ENCODE measurements around the gene MPO.
A peak's percentile ranks its signal among the peaks of the same experiment; 100 is the strongest.

Gene MPO

DNA sequence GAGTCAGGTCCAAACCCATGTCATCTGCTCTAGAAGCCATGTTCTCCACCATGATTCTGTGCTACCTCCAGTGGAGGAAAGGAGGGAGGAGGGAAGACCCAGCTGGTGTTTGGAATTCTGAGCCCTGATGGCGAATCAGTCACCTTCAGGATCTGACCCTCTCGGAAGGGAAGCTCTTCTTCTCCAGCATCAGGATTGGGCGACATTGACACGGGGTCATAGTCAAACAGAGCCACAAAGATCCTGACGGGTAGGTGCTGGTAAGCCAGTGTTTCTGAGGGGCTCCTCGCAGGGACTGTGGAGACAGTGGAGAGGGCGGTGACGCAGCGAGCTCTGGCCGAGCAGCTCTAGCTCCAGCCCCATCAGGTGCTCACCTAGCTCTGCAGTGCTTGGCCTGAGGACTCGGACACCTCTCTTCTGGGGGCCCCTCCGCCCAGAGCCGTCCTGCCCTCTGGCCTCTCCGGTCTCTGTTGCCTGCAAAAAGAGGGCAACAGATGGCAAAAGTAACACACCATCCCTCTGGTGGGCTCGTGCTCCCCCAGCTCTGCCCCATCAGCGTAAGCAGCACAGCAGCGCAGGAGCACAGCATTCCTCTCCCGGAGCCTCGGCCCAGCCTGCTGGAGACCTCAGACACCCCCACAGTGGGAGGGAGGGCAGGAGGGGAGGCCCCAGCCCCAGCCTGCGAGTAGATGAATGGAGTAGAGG is 26.9 kb upstream of the MPO start:
- DNase-seq (ENCODE audit: low read depth, low spot score), result no peak

DNA sequence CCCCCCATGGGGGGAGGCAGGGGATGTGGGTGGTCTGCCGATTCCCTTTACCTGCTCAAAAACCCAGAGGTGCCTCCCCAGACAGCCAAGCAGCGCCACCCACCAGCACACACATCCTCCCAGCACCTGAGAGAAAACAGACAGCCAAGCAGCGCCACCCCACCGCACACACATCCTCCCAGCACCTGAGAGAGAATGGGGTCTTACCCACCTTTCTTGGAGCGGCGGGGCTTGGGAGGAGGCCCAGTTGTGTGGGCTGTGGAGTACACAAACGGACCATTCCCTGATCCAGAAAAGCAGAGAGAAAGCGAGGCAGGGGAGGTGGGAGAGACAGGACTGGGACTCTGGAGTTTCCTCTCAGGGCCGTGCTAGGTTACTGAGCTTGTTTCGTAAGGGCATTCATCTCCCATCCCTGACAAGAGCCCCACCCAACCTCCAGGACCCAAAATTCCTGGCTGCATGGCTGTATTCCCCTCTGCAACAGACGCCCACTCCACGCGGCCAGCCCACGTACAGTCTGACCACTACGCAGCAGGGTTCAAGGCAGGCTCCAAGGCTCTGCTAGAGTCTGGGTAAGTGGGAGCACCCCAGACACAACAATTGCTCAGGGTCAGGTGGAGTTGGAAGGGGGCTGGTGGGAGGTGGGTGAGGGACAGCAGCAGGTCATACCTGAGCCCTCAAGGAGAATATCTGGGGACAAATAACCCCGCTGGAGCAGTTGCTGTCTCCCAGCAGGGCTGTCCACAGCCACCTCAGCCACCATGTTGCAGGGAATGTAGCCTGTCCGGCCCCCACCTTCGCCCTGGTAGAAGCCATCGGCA is 25.6 kb upstream of the MPO start:
- no peak for DNase-seq (ENCODE audit: low read depth, low spot score)

DNA sequence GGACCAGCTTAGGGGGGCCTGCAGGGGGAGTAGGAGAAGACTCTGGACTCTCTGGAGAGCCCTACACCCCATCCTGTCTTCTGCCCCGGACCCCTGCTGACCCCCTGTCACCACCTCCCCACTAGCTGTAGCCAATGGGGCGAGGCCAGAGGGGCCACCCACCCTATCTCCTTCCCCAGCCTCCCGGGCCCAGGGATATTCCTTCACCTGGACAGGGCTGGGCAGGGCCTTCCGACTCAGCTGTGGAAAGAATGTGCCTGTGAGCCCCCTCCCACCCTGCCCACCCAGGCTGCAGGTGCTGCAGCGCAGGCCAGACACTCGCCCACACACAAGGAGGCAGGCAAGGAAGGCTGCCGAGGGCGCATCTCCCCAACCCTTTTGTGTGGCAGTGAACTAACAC is 24.9 kb upstream of the MPO start:
- DNase-seq (ENCODE audit: low read depth, low spot score), result no peak

DNA sequence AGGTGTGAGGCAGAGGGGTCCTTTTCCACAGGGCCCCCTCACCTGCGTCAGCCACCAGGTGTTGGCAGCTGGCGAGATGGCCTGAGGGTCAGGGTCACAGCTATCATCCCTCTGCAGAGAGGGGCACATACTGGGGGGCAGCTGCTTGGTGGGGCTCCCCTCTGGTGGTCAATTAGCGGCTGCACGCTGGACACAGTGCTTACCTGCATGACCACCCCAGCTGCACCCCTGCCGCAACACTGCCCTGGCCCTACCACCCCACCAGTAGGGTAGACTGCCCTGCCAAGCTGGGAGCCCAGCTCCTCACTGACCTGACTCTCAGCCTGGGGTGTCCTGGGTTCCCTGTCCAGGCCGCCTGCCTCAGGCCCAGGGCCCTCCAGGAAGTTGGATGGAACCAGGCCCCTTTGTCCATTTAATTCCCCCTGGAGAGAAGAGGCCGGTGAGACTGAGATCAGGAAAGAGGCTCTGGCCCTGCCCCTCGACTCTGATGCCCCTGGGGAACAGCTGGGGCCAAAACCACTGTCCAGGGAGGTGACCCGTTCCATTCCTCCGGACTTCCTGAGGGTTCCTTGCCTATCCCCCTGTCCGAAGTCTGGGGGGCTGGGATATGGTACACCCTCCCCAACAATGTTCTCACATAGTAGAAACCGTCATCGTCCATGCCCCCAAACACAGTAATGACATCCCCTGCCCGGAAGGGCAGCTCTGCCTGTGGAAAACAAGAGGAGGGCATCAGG is 24.2 kb upstream of the MPO start:
- DNase-seq (ENCODE audit: low read depth, low spot score), result no peak

DNA sequence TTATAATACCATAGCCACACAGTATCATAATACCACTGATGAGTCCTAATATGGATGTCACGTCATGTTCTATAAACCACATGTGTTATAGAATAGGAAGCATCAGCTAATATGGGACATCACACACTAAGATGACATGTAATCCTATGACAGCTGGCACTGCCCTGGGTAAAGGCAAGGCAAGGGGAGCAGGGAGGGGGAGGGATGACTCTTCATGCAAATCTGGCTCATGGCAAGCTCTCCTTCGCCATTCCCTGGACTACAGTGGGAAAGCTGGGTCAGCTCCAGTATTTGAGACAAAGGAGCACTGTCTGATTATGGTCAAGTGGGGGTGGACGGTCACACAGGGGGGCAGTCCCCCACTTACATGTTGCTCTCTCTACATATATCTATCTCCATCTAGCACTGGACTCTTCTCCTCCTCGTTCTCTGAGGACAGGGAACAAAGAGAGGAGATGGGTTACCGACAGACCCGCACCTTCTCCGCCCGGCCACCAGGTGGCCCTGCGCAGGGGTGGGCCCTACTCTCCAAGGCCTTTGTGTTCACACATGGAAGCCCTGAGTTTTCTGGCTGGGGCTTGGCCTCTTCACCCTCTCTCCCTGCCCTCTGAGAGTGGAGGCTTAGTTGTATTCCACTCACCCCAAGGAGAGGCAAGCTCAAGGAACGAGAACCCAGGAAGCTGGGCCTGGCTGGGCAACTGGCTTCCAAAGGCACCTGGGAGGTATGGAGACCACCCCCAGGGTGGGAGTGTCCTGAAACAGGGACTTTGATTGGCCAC is 23.4 kb upstream of the MPO start:
- DNase-seq (ENCODE audit: low read depth, low spot score), result peak; percentile 41

DNA sequence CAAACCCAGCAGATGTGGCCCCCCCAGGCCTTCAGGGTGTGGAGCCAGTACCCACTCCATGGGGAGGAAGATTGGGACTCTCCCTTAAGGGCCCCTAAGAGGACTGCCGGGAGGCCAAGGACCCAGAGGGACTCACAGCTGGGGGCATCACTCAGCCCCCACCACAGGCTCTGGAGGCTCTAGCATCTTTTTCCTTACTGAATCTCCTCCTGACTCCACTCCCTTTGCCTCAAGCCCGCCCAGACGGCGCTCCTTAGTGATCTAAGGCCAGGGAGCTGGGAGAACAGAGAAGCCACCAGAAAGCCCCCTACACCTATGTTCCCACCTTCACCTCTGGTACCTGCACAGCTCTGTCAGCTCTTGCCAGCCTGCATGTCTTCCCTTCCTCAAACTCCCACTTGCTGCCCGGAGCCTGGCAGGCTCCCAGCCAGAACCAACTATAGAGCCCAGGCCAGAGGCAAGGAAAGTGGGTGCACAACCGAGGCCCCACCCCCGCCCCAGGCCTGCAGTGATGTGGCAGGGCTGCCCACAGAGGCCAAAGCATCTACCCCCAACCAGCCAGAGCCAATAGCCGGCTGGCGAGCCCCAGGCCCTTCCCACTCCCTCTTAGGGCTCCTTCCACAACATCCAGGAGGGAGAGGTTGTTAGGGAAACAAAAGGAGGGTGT is 22.3 kb upstream of the MPO start:
- no peak for DNase-seq (ENCODE audit: low read depth, low spot score)

DNA sequence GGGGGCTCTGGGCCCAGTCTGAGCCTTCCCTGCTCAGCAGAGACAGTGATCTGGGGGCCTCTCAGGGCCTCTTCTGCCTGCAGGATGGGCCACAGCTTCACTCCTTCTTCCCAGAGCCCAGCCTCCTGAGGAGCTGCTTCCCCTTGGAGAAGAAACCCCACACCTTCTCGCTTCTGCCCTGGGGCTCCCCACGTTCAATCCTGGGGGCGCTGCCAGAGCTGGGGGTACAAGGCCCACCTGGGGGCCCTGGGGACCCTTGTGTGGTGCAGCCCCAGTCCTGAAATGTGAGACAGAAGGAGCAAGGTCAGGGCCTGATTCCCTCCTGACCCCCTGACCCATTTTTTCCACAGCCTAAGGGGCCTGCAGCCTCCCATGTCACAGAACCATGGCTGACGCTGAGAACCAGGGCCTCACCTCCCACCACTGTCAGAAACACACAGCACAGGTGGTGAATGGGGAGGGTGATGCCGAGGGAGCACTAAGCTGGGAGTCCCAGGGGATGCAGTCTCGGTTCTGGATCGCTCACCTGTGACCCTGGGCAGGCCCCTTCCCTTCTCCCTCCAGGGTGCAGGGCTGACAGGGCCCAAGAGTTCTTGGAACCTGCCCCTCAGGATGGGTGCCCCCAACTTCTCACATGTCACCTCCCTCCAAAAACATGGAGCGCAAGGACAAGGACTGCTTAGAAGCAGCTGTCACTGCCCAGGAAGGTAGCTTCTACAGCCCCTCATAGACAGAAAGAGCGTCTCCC is 21.6 kb upstream of the MPO start:
- no peak for DNase-seq (ENCODE audit: low read depth, low spot score)

DNA sequence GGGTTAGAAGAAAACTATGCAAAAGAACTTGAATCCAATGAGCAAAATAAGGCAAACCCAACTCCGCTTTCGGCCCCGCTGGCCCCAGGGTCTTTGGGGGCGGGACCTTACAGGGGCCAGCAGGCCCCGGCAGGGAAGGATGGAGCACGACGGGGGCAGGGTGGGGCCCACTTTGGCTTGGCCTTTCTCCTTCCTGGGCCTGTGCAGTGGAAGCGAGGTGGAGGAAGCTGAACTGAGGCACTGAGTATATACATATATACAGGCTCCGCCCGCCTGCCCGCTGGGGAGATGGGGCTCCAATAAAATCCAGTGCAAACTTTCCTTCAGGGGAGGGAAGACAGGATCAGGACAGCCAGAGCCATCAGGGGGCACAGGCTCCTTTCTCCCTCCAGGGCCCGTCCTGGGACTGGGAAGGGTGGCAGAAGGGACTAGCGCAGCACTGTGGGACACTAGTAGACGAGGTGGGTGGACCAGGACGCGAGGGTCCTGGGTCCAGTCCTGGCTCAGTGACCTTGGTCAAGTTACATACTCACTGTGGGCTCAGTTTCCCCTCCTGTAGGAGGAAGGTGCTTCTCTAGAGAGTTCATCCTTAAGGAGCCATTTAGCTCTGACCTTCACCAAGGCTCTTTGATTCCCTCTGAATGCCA is 20.9 kb upstream of the MPO start:
- DNase-seq (ENCODE audit: low read depth, low spot score), result no peak

DNA sequence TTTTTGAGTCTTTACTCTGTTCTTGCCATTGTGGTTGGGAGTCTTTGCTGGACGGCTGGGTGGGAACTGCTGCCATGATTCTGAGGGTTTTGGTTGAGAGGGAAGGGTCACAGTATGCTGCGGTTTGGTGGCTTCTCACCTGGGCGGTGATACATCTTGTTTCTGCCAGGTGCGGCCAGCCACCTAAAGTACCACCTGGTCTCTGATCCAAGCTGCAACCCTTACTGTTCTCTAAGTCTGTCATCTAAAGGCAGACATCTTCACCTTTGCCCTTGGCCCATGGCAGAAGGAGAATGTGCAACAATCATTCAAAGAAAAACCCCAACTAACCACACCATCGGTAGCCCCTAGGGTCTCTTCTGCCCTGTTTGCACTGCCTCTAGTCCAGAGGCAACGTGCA is 19.6 kb upstream of the MPO start:
- DNase-seq (ENCODE audit: low read depth, low spot score), result no peak

DNA sequence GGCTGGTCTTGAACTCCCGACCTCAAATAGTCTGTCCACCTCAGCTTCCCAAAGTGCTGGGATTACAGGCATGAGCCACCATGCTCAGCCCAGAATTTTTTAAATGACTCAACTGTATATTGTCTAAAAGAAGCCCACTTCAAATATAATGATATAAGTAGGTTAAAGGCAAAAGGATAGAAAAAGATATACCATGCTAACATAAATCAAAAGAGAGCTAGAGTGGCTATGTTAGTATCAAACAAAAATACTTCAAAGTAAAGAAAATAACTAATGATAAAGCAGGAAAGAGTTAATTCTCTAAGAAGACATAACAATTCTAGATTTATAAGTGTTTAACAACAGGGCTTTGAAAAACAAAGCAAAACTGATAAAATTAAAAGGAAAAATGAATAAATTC is 13.3 kb upstream of the MPO start:
- DNase-seq (ENCODE audit: low read depth, low spot score), result no peak

DNA sequence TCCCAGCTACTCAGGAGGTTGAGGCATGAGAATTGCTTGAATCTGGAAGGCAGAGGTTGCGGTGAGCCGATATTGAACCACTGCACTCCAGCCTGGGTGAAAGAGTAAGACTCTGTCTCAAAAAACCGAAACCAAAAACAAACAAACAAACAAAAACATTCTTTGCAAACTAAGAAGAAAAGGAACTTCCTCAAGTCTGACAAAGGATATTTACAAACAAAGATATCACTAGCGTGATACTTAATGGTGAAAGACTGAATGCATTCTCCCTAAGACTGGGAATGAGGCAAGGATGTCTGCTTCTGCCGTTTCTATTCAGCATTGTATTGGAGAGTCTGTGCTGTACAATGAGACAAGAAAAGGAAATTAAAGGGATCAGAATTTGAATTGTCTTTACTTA is 10.5 kb upstream of the MPO start:
- no peak for DNase-seq (ENCODE audit: low read depth, low spot score)

DNA sequence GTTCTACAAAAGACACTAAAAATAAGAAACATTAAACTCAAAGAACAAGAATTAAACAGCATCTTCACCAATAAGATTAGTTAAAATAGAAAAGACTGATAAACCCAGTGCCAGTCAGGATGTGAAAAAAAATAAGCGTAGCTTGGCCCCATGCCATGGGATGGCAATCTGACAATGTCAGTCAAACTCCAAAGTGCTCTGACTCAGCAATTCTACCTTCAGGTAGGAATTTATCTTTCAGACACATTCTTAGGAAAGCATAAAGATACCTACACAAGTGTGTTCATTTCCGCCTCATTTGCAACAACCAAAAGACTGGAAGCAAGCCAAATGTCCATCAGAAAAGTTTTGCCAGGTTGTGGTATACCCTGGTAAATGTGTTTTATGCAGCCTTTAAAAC is 9.1 kb upstream of the MPO start:
- peak; percentile 10 for DNase-seq (ENCODE audit: low read depth, low spot score)

DNA sequence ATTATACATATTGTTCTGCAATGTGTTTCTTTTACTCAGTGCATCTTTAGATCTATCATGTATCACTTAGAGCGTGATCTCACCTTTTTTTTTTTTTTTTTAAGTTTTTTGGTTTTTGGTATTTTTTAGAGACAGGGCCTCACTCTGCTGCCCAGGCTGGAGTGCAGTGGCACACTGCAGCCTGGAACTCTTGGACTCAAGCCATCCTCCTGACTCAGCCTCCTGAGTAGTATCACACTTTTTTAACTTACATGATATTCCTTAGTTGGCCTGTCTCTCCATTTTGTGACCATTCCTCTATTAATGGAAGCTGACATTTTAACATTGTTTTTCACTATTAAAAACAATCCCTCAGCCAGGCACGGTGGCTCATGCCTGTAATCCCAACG is 4.7 kb upstream of the MPO start:
- no peak for DNase-seq (ENCODE audit: low read depth, low spot score)

DNA sequence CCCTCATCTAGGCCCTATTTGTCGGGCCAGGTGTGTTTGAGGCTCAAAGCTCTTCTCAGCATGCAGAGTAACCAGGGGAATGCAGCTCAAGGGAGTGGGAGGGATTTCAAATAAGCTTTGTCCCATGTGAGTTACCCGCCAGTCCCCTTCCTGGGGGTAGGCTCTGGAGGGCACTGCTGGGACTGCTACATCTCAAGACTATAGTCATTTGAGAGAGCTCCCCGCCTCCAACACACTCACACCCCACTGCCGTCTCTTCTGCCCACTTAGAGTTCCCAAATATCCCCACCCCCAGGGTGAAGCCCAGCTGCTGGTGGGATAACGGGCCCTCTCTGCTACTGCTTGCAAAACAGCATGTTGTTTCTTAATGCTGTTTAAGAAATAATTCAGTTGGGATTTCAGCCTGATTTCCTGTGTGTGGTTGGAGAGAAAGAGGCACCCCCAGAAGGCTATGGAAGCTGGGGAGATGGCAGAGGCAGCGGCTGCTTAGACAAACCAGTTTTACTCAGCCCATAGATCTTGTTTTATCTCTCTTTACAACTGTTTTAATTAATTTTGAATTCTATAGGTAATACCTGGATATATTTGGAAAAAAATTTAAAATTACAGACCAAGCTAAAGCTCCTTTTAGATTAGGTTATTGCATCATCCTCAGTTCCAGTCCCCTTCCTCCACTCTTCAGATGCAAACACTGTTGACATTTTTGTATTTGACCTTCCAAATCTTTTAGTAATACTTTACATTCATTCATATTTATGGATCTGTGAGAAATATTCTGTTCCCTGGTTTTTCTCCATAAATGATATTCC is 4.1 kb upstream of the MPO start:
- DNase-seq (ENCODE audit: low read depth, low spot score), result no peak

DNA sequence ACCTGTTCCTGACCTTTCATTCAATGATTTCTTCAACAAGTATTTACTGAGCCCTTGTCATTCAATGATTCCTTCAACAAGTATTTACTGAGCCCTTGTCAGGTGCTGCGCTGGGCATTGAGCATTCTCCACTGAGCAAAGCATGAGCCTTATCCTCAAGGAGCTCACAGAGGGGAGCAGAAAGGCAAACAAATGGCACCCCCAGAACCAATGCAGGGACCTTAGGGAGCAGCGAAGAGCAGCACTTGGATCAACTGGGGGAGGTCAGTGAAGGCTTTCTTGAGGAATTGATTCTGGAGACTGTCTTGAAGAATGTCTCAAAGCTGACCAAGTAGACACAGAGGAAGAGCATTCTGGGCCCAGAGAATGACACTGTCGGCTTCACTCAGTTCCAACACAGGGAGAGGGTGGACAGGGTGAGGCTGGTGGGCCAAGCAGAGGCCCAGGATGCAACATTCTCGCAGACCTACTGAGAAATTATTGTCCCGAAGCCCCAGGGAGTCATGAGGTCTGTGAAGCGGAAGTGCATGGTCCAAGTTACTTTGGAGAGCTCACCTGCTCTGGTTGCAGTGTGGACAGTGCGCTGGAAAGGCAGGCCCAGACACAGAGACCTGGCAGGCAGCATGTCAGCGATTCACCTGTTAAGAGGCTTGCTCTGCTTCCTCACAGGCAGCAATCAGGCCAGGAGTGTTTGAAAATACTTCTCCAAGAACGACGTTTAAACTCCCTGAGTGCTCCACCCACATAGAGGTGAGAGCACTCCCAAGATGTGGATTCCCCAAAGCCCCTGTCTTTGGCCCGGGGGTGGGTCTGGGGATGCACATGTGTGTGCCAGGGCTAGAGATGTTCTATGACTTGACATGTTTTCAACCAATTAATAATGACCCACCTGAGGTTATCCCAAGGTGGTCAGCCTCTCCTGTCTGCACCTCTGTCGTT is 3.2 kb upstream of the MPO start:
- DNase-seq (ENCODE audit: low read depth, low spot score), result no peak

DNA sequence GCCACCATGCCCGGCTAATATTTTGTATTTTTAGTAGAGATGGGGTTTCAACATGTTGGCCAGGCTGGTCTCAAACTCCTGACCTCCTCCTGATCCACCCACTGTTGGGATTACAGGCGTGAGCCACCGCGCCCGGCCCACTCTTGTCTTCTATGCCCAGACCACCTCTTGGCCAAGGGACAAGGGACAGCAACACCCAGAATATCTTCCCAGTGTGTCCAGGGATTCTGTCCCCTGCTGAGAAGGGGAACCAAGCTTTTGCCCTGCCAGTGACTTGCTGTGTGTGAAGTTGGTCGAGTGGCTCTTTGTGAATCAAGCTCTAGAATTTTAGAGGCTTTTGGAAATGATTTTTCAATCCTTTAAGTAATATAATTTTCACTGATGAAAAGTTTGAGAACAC is 1.7 kb upstream of the MPO start:
- no peak for DNase-seq (ENCODE audit: low read depth, low spot score)

DNA sequence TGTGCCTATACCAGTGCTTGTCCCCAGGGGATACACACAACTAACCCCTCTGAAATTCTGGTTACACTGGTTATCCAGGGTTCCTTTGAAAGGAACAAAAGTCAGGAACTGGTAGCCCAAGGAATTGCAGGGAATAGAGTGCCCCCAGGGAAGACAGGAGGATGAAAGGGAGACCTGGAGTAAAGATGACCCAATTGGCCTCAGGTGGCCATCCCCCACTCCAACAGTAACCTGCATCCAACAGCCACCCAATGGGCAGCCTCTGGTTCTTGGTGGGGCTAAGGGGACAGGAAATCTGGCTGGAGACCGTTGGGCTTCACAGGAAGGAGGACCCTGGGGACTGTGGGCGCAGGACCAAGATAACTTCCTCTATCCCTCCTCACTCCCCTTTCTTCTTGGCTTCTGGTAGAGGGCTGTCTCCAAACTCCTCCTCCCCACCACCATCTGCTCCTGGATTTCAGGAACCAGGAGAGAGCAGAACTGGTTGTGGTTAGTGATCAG is 826 bp upstream of the MPO start:
- no peak for DNase-seq (ENCODE audit: low read depth, low spot score)
